WTC11 (cell line): ENCODE results near the gene SUSD1. TPM values are rescaled to one million over a fixed set of nuclear protein-coding genes. Genes with fewer than 3 reads are reported as not detected.

Experiments
- ATAC-seq: fragments of 200-7000 bp; cut with Tn5 transposase; 2 replicates; pipeline ENCODE4 v1.10.0; 2021; ENCODE audit warnings: mild to moderate bottlenecking, moderate library complexity
- CTCF ChIA-PET: fragments of 300-600 bp; sonication (Branson Sonifier 250); formaldehyde crosslinking; loops from one replicate; lab custom pipeline; 2021; ENCODE audit warnings: antibody characterized with exemption; lab: Charles Lee
- POLR2A ChIA-PET: fragments of 350-600 bp; sonication (Branson Sonifier 250); formaldehyde crosslinking; loops from one replicate; lab custom pipeline; 2021; ENCODE audit warnings: antibody characterized with exemption; lab: Charles Lee
- DNase-seq: peaks from one replicate; pipeline ENCODE4 v3.0.0; 2021; ENCODE audit warnings: low spot score
- H3K27ac Mint-ChIP-seq: 2 replicates; pipeline ENCODE4 v1.8.0; 2021; ENCODE audit warnings: mixed read lengths
- H3K27me3 Mint-ChIP-seq: 2 replicates; pipeline ENCODE4 v1.8.0; 2021; ENCODE audit warnings: low read depth, mild to moderate bottlenecking, moderate library complexity, mixed read lengths
- H3K36me3 Mint-ChIP-seq: 2 replicates; pipeline ENCODE4 v1.8.0; 2021; ENCODE audit warnings: mixed read lengths
- H3K4me1 Mint-ChIP-seq: 2 replicates; pipeline ENCODE4 v1.8.0; 2022; ENCODE audit warnings: mixed read lengths
- H3K4me3 Mint-ChIP-seq: 2 replicates; pipeline ENCODE4 v1.8.0; 2021; ENCODE audit warnings: mild to moderate bottlenecking, moderate library complexity, mixed read lengths
- H3K9me3 Mint-ChIP-seq: 2 replicates; pipeline ENCODE4 v1.8.0; 2021; ENCODE audit warnings: mixed read lengths
- ARID4B ChIP-seq: sonication (generic); formaldehyde crosslinking; IDR thresholded peaks from 2 replicates; pipeline ENCODE4 v1.8.0; 2023; ENCODE audit warnings: missing genetic modification reagents, mild to moderate bottlenecking, borderline replicate concordance
- ATF1 ChIP-seq: sonication (generic); formaldehyde crosslinking; IDR thresholded peaks from 2 replicates; pipeline ENCODE4 v1.8.1; 2023; ENCODE audit warnings: mild to moderate bottlenecking, moderate library complexity, missing genetic modification reagents
- CREM ChIP-seq: sonication (generic); formaldehyde crosslinking; IDR thresholded peaks from 2 replicates; pipeline ENCODE4 v1.8.1; 2022; ENCODE audit warnings: mild to moderate bottlenecking, missing genetic modification reagents, moderate library complexity
- ESRRA ChIP-seq: sonication (generic); formaldehyde crosslinking; IDR thresholded peaks from 2 replicates; pipeline ENCODE4 v1.8.1; 2022; ENCODE audit warnings: mild to moderate bottlenecking, missing genetic modification reagents, borderline replicate concordance
- ETV6 ChIP-seq: sonication (generic); formaldehyde crosslinking; IDR thresholded peaks from 2 replicates; pipeline ENCODE4 v1.8.1; 2022; ENCODE audit warnings: mild to moderate bottlenecking, missing genetic modification reagents
- FOXP4 ChIP-seq: sonication (generic); formaldehyde crosslinking; IDR thresholded peaks from 2 replicates; pipeline ENCODE4 v1.8.0; 2022; ENCODE audit warnings: mild to moderate bottlenecking, missing genetic modification reagents
- HMGXB4 ChIP-seq: sonication (generic); formaldehyde crosslinking; IDR thresholded peaks from 2 replicates; pipeline ENCODE4 v1.8.1; 2023; ENCODE audit warnings: mild to moderate bottlenecking, moderate library complexity, missing genetic modification reagents
- KAT7 ChIP-seq: sonication (generic); formaldehyde crosslinking; IDR thresholded peaks from 2 replicates; pipeline ENCODE4 v1.8.1; 2023; ENCODE audit warnings: missing genetic modification reagents, mild to moderate bottlenecking, borderline replicate concordance
- MYBL2 ChIP-seq: sonication (generic); formaldehyde crosslinking; IDR thresholded peaks from 2 replicates; pipeline ENCODE4 v1.8.1; 2023; ENCODE audit warnings: mild to moderate bottlenecking, moderate library complexity, missing genetic modification reagents
- NFATC4 ChIP-seq: fragments of 250-450 bp; sonication (Bioruptor Pico); IDR thresholded peaks from 2 replicates; pipeline ENCODE4 v1.9.0; 2021; ENCODE audit warnings: mild to moderate bottlenecking
- NR2C2 ChIP-seq: sonication (generic); formaldehyde crosslinking; IDR thresholded peaks from 2 replicates; pipeline ENCODE4 v1.8.0; 2022; ENCODE audit warnings: mild to moderate bottlenecking, missing genetic modification reagents
- RORB ChIP-seq: fragments of 250-450 bp; sonication (Bioruptor Pico); IDR thresholded peaks from 2 replicates; pipeline ENCODE4 v1.9.0; 2021; ENCODE audit warnings: mild to moderate bottlenecking
- total RNA-seq: library from RNA; stranded (reverse); gene quantifications from 3 replicates; pipeline ENCODE4 v1.2.3, GENCODE V29; 2021
- TF ChIP-seq, protein P1 (sequence below): sonication (generic); formaldehyde crosslinking; IDR thresholded peaks from 2 replicates; pipeline ENCODE4 v1.8.1; 2022; ENCODE audit warnings: mild to moderate bottlenecking, moderate library complexity, missing genetic modification reagents
- TF ChIP-seq, protein P2 (sequence below): sonication (generic); formaldehyde crosslinking; IDR thresholded peaks from 2 replicates; pipeline ENCODE4 v1.8.1; 2022; ENCODE audit warnings: low read depth, mild to moderate bottlenecking, moderate library complexity, missing genetic modification reagents, borderline replicate concordance
- TF ChIP-seq, protein P3 (sequence below): fragments of 250-450 bp; sonication (Bioruptor Pico); IDR thresholded peaks from 2 replicates; pipeline ENCODE4 v1.9.0; 2021; ENCODE audit warnings: mild to moderate bottlenecking
- TF ChIP-seq, protein P4 (sequence below): fragments of 250-450 bp; sonication (Bioruptor Pico); conservative IDR thresholded peaks from 2 replicates; pipeline ENCODE4 v1.9.0; 2021; ENCODE audit warnings: mild to moderate bottlenecking

Gene SUSD1
- total RNA-seq, 1 experiment from 2014 or later = 5.1 TPM

DNA sequence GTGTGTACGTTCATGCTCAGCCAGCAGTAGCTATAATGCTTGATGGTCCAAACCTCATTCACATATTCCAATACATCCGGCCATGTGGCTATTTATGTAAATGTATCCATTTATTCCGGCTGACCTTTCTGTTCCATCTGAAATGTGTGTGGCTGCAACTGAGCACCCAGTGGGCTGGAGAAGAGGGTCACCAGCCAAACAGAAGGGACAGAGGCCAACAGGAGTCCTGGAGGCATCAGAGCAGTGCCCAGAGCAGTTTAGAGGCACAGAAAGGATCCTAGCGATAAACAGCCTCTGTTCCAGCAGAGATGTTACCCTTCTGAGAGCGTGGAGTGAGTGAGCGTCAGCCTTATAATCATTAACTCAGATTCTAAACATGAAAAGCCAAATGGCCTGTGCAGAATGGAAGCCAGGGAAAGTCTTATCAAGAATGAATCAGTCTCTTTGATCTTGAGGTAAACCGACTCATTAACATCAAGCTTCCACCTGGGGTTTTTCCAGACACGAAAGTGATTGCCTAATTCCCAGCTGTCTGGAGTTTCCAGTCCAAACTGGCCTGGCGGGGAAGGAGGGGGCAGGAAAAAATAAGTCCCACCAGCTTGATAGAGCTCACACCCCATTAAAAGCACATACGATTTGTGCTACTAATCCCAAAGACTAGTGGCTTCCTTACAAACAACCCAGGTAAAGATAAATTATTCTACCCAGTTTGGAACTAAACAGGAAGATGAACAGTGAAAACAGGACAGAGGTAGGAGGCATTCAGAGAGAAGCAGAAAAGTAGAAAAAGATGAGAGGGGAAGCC, 55.7 kb downstream of the SUSD1 start:
- POLR2A ChIA-PET = no interaction called here
- peak overlapping the region; percentile 31 for H3K27ac Mint-ChIP-seq
- peaks cover 22% of the 10 kb centered on the region for H3K4me1 Mint-ChIP-seq
- ATAC-seq (no peak), DNase-seq (no peak)
- H3K36me3 Mint-ChIP-seq = no peaks in the 10 kb centered on the region
- CTCF ChIA-PET = interaction anchor here (1.2 to 2.9 kb wide), 2 partner anchors 21 to 214 kb away, joined by 7 to 15 read pairs; partner anchors contain the start of gene PTBP3
- no peak overlapping the region for H3K4me3 Mint-ChIP-seq
- no peaks in the 10 kb centered on the region for H3K9me3 Mint-ChIP-seq
- no peak for TF ChIP-seq ETV6 (CRISPR knock-in tag)
- TF ChIP-seq, protein P1, sequence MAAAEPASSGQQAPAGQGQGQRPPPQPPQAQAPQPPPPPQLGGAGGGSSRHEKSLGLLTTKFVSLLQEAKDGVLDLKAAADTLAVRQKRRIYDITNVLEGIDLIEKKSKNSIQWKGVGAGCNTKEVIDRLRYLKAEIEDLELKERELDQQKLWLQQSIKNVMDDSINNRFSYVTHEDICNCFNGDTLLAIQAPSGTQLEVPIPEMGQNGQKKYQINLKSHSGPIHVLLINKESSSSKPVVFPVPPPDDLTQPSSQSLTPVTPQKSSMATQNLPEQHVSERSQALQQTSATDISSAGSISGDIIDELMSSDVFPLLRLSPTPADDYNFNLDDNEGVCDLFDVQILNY (CRISPR knock-in tag) = no peak
- TF ChIP-seq ARID4B (CRISPR knock-in tag) = no peak
- TF ChIP-seq, protein P2, sequence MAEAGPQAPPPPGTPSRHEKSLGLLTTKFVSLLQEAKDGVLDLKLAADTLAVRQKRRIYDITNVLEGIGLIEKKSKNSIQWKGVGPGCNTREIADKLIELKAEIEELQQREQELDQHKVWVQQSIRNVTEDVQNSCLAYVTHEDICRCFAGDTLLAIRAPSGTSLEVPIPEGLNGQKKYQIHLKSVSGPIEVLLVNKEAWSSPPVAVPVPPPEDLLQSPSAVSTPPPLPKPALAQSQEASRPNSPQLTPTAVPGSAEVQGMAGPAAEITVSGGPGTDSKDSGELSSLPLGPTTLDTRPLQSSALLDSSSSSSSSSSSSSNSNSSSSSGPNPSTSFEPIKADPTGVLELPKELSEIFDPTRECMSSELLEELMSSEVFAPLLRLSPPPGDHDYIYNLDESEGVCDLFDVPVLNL (CRISPR knock-in tag) = no peak
- no peak for TF ChIP-seq RORB (CRISPR knock-in tag)
- TF ChIP-seq KAT7 (CRISPR knock-in tag) = no peak
- no peak for TF ChIP-seq ATF1
- no peak for TF ChIP-seq NFATC4 (CRISPR knock-in tag)
- TF ChIP-seq ESRRA (CRISPR knock-in tag) = no peak
- TF ChIP-seq, protein P3, sequence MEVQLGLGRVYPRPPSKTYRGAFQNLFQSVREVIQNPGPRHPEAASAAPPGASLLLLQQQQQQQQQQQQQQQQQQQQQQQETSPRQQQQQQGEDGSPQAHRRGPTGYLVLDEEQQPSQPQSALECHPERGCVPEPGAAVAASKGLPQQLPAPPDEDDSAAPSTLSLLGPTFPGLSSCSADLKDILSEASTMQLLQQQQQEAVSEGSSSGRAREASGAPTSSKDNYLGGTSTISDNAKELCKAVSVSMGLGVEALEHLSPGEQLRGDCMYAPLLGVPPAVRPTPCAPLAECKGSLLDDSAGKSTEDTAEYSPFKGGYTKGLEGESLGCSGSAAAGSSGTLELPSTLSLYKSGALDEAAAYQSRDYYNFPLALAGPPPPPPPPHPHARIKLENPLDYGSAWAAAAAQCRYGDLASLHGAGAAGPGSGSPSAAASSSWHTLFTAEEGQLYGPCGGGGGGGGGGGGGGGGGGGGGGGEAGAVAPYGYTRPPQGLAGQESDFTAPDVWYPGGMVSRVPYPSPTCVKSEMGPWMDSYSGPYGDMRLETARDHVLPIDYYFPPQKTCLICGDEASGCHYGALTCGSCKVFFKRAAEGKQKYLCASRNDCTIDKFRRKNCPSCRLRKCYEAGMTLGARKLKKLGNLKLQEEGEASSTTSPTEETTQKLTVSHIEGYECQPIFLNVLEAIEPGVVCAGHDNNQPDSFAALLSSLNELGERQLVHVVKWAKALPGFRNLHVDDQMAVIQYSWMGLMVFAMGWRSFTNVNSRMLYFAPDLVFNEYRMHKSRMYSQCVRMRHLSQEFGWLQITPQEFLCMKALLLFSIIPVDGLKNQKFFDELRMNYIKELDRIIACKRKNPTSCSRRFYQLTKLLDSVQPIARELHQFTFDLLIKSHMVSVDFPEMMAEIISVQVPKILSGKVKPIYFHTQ (CRISPR knock-in tag) = no peak
- TF ChIP-seq NR2C2 (CRISPR knock-in tag) = no peak
- TF ChIP-seq HMGXB4 = no peak
- TF ChIP-seq, protein P4, sequence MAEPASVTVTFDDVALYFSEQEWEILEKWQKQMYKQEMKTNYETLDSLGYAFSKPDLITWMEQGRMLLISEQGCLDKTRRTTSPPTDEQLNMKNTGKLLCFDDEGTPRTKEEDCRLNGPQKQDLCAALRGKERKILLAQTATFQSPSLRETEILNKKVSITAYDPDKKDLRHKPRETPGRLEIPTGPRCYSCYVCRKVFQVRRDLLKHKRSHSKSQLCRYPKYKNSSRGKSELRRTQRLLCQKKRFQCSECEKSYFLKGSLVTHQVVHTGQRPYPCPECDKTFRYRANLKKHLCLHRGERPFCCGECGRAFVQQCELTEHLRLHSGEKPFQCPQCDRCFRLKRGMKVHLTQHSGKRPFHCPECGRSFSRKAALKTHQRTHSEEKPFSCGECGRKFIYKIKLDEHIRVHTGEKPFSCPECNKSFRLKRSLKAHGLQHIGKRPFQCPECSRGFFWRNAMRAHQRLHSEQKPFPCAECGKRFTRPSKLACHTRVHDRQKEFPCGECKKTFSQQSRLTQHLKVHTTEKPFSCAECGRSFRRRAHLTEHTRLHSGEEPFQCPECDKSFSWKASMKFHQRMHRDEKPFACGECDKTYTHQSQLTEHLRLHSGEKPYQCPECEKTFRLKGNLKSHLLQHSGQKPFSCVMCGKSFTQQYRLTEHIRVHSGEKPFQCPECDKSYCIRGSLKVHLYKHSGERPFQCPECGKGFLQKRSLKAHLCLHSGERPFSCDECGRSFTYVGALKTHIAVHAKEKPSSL (CRISPR knock-in tag) = no peak
- no peak for TF ChIP-seq FOXP4 (CRISPR knock-in tag)
- no peak for TF ChIP-seq MYBL2 (CRISPR knock-in tag)
- TF ChIP-seq CREM (CRISPR knock-in tag) = no peak
- no peaks in the 10 kb centered on the region for H3K27me3 Mint-ChIP-seq
